HepG2 (cell line): ENCODE data around the gene NCOA3. TPM values are rescaled to one million over a fixed set of nuclear protein-coding genes. Genes with fewer than 3 reads are reported as not detected.

Source experiments
- ARID2 ChIP-seq: sonication (generic); formaldehyde crosslinking; IDR thresholded peaks from 2 replicates; pipeline ENCODE4 v1.8.1; 2022; ENCODE audit warnings: mild to moderate bottlenecking, missing genetic modification reagents, borderline replicate concordance
- HMG20B ChIP-seq: conservative IDR thresholded peaks from 2 replicates; pipeline ENCODE4 v1.6.1; 2016; ENCODE audit warnings: missing genetic modification reagents, missing compliant biosample characterization
- NFIC ChIP-seq: IDR thresholded peaks from 2 replicates; pipeline ENCODE4 v1.6.1; 2012; ENCODE audit warnings: mild to moderate bottlenecking, low read length, inconsistent platforms
- NONO ChIP-seq, 2 experiments: fragments of 450-650 bp in 1 of 2; sonication (generic) in 1 of 2; formaldehyde crosslinking in 1 of 2; IDR thresholded peaks in 1 of 2; conservative IDR thresholded peaks in 1 of 2; 2 replicates each; pipeline versions ENCODE4 v1.6.1 to v1.8.0; 2017 to 2022; ENCODE audit warnings: mild to moderate bottlenecking in 1 of 2, missing genetic modification reagents in 1 of 2, moderate library complexity in 1 of 2
- NR2F6 ChIP-seq, 2 experiments: IDR thresholded peaks; 2 replicates each; pipeline ENCODE4 v1.6.1; 2016; ENCODE audit warnings: antibody characterized with exemption in 1 of 2, mild to moderate bottlenecking in 1 of 2
- PHF20 ChIP-seq: sonication (generic); formaldehyde crosslinking; IDR thresholded peaks from 2 replicates; pipeline ENCODE4 v1.5.0; 2020; ENCODE audit warnings: mild to moderate bottlenecking, missing genetic modification reagents
- TGIF2 ChIP-seq: IDR thresholded peaks from 2 replicates; pipeline ENCODE4 v1.6.1; 2016; ENCODE audit warnings: control low read depth, missing compliant biosample characterization
- ZNF205 ChIP-seq: IDR thresholded peaks from 2 replicates; pipeline ENCODE4 v1.6.1; 2018; ENCODE audit warnings: missing biosample characterization, missing genetic modification reagents
- ZNF230 ChIP-seq: sonication (generic); formaldehyde crosslinking; IDR thresholded peaks from 2 replicates; pipeline ENCODE4 v1.4.0; 2020; ENCODE audit warnings: mild to moderate bottlenecking, missing genetic modification reagents
- ZNF335 ChIP-seq: sonication (generic); formaldehyde crosslinking; IDR thresholded peaks from 2 replicates; pipeline ENCODE4 v1.4.0; 2020; ENCODE audit warnings: missing genetic modification reagents
- ZNF382 ChIP-seq: sonication (generic); formaldehyde crosslinking; IDR thresholded peaks from 2 replicates; pipeline ENCODE4 v1.5.0; 2020; ENCODE audit warnings: missing genetic modification reagents, mild to moderate bottlenecking, borderline replicate concordance
- ZNF550 ChIP-seq: sonication (generic); formaldehyde crosslinking; IDR thresholded peaks from 2 replicates; pipeline ENCODE4 v1.4.0; 2020; ENCODE audit warnings: mild to moderate bottlenecking, missing genetic modification reagents, borderline replicate concordance
- ZNF570 ChIP-seq: sonication (generic); formaldehyde crosslinking; IDR thresholded peaks from 2 replicates; pipeline ENCODE4 v1.4.0; 2020; ENCODE audit warnings: mild to moderate bottlenecking, missing genetic modification reagents, borderline replicate concordance
- polyA plus RNA-seq, 8 experiments: library from polyadenylated mRNA; depleted of rRNA in 3 of 8; stranded (reverse) in 7 of 8; unstranded in 1 of 8; fragments of >200 nt; fragmentation: Illumina TruSeq in 4 of 8; extraction: Trizol in 4 of 8; gene quantifications; 2 replicates each; pipeline versions ENCODE4 v1.2.1 to v1.2.3, GENCODE V29; 2011 to 2016; ENCODE audit warnings: low read depth in 4 of 8, missing spikeins in 1 of 8, mixed read lengths in 1 of 8; ENCODE audit not compliant: insufficient read depth in 1 of 8
- total RNA-seq, 5 experiments: library from RNA; depleted of rRNA; stranded (reverse); fragments of >200 nt; fragmentation: Illumina TruSeq; extraction: Trizol; gene quantifications; 2 replicates each; pipeline ENCODE4 v1.2.3, GENCODE V29; 2016; ENCODE audit warnings: low read depth in 1 of 5
- TF ChIP-seq, protein P1 (sequence below): conservative IDR thresholded peaks from 2 replicates; pipeline ENCODE4 v1.6.1; 2018; ENCODE audit warnings: missing genetic modification reagents
- TF ChIP-seq, protein P2 (sequence below): sonication (generic); formaldehyde crosslinking; IDR thresholded peaks from 2 replicates; pipeline ENCODE4 v1.4.0; 2020; ENCODE audit warnings: missing genetic modification reagents
- TF ChIP-seq, protein P3 (sequence below): sonication (generic); formaldehyde crosslinking; conservative IDR thresholded peaks from 2 replicates; pipeline ENCODE4 v1.8.0; 2022; ENCODE audit warnings: missing genetic modification reagents
- TF ChIP-seq, protein P4 (sequence below): sonication (generic); formaldehyde crosslinking; IDR thresholded peaks from 2 replicates; pipeline ENCODE4 v1.8.1; 2022; ENCODE audit warnings: mild to moderate bottlenecking, missing genetic modification reagents
- TF ChIP-seq, protein P5 (sequence below): sonication (generic); formaldehyde crosslinking; IDR thresholded peaks from 2 replicates; pipeline ENCODE4 v1.5.0; 2020; ENCODE audit warnings: missing genetic modification reagents, mild to moderate bottlenecking, borderline replicate concordance
- TF ChIP-seq, protein P6 (sequence below): sonication (generic); formaldehyde crosslinking; IDR thresholded peaks from 2 replicates; pipeline ENCODE4 v1.4.0; 2020; ENCODE audit warnings: missing genetic modification reagents, mild to moderate bottlenecking, borderline replicate concordance

Gene NCOA3
- total and polyA plus RNA-seq, 2 of the 13 experiments (the other 11 are each of a cell fraction or from before 2014, with no cell fraction given) = 35.0 to 56.8 TPM

DNA sequence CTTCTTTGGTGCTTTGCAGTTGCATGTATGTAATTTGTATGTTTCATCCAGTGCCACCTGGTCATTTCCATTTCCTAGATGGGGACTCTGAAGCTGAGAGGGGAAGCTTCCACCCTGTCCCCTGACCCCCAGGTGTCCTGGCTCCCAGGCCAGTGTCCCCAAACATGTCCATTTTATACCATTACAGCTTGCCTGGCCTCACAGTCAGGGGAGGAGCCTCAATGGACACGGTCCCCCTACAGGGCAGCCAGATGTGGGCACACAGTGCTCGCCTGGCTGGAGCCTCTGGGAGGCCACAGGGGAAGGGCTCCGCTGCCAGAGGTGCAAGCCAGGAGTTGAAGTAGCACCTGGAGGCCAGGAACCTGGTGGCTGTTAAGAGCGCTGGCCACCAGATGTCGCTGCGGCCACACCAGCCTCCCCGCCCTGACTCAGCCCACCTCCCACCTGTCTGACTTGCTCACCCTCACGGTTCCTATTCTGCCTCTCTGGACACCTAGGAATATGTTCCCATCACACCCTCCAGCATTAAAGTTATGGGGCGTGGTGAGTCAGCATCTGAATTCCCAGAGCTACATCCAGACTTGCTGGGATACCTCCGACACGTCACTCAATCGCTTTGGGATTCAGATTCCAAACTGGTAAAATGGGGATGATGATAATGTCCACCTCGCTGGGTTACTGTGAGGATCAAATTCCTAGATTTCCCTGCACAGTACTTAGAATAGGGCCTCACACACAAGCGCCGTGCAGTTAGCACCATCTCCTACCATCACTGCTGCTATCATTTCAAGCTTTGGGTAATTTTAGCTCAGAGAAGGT lies 176.2 kb downstream of the NCOA3 start (continued):
- TF ChIP-seq, protein P1, sequence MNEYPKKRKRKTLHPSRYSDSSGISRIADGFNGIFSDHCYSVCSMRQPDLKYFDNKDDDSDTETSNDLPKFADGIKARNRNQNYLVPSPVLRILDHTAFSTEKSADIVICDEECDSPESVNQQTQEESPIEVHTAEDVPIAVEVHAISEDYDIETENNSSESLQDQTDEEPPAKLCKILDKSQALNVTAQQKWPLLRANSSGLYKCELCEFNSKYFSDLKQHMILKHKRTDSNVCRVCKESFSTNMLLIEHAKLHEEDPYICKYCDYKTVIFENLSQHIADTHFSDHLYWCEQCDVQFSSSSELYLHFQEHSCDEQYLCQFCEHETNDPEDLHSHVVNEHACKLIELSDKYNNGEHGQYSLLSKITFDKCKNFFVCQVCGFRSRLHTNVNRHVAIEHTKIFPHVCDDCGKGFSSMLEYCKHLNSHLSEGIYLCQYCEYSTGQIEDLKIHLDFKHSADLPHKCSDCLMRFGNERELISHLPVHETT = no peak
- TF ChIP-seq ZNF335 (CRISPR knock-in tag) = no peak
- TF ChIP-seq NR2F6 (IDR thresholded peaks at IDR 0.05) = no peak
- peak; percentile 24; the same call in 1 of the 2 replicates for TF ChIP-seq NR2F6 (CRISPR knock-in tag; IDR thresholded peaks at IDR 0.05)
- no peak for TF ChIP-seq HMG20B (CRISPR knock-in tag)
- no peak for TF ChIP-seq NFIC
- TF ChIP-seq, protein P2, sequence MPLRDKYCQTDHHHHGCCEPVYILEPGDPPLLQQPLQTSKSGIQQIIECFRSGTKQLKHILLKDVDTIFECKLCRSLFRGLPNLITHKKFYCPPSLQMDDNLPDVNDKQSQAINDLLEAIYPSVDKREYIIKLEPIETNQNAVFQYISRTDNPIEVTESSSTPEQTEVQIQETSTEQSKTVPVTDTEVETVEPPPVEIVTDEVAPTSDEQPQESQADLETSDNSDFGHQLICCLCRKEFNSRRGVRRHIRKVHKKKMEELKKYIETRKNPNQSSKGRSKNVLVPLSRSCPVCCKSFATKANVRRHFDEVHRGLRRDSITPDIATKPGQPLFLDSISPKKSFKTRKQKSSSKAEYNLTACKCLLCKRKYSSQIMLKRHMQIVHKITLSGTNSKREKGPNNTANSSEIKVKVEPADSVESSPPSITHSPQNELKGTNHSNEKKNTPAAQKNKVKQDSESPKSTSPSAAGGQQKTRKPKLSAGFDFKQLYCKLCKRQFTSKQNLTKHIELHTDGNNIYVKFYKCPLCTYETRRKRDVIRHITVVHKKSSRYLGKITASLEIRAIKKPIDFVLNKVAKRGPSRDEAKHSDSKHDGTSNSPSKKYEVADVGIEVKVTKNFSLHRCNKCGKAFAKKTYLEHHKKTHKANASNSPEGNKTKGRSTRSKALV (CRISPR knock-in tag) = no peak
- TF ChIP-seq, protein P3, sequence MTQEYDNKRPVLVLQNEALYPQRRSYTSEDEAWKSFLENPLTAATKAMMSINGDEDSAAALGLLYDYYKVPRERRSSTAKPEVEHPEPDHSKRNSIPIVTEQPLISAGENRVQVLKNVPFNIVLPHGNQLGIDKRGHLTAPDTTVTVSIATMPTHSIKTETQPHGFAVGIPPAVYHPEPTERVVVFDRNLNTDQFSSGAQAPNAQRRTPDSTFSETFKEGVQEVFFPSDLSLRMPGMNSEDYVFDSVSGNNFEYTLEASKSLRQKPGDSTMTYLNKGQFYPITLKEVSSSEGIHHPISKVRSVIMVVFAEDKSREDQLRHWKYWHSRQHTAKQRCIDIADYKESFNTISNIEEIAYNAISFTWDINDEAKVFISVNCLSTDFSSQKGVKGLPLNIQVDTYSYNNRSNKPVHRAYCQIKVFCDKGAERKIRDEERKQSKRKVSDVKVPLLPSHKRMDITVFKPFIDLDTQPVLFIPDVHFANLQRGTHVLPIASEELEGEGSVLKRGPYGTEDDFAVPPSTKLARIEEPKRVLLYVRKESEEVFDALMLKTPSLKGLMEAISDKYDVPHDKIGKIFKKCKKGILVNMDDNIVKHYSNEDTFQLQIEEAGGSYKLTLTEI = no peak
- TF ChIP-seq PHF20 (CRISPR knock-in tag) = no peak
- TF ChIP-seq, protein P4, sequence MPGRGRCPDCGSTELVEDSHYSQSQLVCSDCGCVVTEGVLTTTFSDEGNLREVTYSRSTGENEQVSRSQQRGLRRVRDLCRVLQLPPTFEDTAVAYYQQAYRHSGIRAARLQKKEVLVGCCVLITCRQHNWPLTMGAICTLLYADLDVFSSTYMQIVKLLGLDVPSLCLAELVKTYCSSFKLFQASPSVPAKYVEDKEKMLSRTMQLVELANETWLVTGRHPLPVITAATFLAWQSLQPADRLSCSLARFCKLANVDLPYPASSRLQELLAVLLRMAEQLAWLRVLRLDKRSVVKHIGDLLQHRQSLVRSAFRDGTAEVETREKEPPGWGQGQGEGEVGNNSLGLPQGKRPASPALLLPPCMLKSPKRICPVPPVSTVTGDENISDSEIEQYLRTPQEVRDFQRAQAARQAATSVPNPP = no peak
- TF ChIP-seq, protein P5, sequence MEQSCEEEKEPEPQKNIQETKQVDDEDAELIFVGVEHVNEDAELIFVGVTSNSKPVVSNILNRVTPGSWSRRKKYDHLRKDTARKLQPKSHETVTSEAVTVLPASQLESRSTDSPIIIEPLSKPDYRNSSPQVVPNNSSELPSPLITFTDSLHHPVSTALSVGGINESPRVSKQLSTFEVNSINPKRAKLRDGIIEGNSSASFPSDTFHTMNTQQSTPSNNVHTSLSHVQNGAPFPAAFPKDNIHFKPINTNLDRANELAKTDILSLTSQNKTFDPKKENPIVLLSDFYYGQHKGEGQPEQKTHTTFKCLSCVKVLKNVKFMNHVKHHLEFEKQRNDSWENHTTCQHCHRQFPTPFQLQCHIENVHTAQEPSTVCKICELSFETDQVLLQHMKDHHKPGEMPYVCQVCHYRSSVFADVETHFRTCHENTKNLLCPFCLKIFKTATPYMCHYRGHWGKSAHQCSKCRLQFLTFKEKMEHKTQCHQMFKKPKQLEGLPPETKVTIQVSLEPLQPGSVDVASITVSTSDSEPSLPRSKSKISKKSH (CRISPR knock-in tag) = no peak
- TF ChIP-seq ZNF230 = no peak
- TF ChIP-seq ZNF550 (CRISPR knock-in tag) = 0 out of 2 replicates have a peak, but pooled peaks have one; percentile 56
- TF ChIP-seq TGIF2 = no peak
- TF ChIP-seq, protein P6, sequence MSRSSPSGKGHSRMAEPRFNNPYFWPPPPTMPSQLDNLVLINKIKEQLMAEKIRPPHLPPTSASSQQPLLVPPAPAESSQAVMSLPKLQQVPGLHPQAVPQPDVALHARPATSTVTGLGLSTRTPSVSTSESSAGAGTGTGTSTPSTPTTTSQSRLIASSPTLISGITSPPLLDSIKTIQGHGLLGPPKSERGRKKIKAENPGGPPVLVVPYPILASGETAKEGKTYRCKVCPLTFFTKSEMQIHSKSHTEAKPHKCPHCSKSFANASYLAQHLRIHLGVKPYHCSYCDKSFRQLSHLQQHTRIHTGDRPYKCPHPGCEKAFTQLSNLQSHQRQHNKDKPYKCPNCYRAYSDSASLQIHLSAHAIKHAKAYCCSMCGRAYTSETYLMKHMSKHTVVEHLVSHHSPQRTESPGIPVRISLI (CRISPR knock-in tag) = no peak
- no peak for TF ChIP-seq NONO (IDR thresholded peaks at IDR 0.05)
- TF ChIP-seq NONO (CRISPR knock-in tag; conservative IDR thresholded peaks at IDR 0.05) = no peak
- no peak for TF ChIP-seq ARID2 (CRISPR knock-in tag)
- no peak for TF ChIP-seq ZNF382
- no peak for TF ChIP-seq ZNF205 (CRISPR knock-in tag)
- no peak for TF ChIP-seq ZNF570 (CRISPR knock-in tag)
